HG03139 (cell line): ENCODE measurements around the gene GON7.
"Not testable (repeated sequence)": the region's sequence is repeated elsewhere in the genome, so short reads cannot be mapped to it uniquely, and the experiment has no call there.

ENCODE experiments used
- ATAC-seq: cut with Tn5 transposase; IDR thresholded peaks from one replicate; pipeline ENCODE4 v1.9.1; 2021; ENCODE audit not compliant: unreplicated experiment

GON7 gene, protein sequence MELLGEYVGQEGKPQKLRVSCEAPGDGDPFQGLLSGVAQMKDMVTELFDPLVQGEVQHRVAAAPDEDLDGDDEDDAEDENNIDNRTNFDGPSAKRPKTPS

DNA sequence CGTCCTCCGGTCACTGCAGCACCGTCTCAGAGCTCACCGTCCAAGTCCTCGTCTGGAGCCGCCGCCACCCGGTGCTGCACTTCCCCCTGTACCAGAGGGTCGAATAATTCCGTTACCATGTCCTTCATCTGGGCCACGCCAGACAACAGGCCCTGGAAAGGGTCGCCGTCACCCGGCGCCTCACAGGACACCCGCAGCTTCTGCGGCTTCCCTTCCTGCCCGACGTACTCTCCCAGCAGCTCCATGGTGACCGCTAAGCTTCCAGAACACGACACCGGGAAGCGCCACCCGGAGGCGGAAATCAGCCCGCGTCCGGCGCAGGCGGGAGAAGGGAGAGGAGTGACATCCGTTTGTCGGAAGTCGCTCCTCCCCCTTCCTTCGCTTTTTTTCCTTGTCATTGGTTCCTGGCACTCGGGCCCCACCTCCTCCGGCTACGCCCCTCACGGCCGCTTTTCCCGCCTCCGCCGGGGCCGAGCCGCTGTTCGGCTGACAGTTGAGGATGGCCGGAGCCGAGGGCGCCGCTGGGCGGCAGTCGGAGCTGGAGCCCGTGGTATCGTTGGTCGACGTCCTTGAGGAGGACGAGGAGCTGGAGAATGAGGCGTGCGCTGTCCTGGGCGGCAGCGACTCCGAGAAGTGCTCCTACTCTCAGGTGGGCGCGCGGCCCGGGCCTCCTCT is at the start of gene GON7, which contains the start of gene UBR7:
TSS of gene GON7 (minus strand) at position 273 of the 675 bp plus-strand sequence. CDS start at position 245, 28 bp downstream.
TSS of gene UBR7 (plus strand) at position 464 of the 675 bp plus-strand sequence. CDS start at position 500, 36 bp downstream.
- peak; percentile 84 for ATAC-seq

GRCh38 chr14:93249128-93249831 is 42.4 kb upstream of the GON7 start:
- no peak for ATAC-seq

DNA sequence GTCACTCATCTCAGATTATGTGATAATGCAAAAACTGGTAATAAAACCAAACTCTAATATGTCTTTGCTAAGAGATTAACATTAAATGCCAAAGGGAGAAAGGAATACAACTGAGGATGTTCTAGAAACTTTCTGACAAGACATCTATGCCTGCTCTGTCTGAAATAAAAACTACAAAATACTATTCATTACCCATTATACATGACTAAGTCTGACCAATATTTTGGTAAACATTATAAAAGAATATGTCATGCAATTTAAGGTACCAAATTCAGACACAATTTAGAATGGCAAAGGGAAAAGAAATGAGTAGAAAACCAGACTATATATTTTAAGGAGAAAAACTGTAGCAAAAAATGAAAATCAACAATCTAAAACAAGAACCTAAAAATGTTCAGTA is 39.7 kb upstream of the GON7 start:
- ATAC-seq = no peak

GRCh38 chr14:93245764-93246420 is 39.0 kb upstream of the GON7 start:
- ATAC-seq = no peak

DNA sequence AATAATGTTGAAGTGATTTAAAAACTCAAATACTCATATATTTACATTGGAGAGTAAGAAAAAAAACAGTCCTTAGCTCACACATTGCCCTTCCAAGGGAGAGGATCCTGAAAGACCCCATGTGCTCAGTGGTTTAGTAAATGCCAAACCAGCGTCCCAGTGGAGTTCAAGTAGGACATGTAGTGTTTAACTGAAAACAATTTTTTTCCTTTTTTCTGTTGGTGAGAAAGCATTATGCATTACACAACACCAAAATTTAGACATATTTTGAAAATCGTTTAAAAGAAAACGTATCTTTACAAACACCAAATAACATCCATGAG is 33.8 kb upstream of the GON7 start:
- ATAC-seq = no peak

GRCh38 chr14:93239869-93240677 is 33.2 kb upstream of the GON7 start:
- ATAC-seq = no peak

DNA sequence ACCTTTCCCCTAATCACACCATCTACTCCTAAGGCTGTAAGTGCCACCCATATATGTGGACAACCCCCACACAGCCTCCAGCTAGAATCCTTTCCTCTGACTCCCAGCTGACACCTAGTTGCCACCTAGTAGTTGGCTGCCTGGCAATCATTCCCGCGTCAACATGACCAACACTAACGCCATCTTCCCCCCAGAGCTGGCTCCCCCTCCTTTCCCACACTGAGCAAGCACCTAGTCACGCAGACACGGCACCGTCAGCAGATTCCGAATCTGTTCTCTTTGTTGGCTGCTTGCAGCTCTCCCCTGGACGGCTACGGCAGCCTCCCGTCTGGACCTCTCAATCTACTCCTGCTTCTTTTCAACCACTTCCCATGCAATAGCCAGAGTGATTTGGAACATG is 27.9 kb upstream of the GON7 start:
- ATAC-seq = no peak

DNA sequence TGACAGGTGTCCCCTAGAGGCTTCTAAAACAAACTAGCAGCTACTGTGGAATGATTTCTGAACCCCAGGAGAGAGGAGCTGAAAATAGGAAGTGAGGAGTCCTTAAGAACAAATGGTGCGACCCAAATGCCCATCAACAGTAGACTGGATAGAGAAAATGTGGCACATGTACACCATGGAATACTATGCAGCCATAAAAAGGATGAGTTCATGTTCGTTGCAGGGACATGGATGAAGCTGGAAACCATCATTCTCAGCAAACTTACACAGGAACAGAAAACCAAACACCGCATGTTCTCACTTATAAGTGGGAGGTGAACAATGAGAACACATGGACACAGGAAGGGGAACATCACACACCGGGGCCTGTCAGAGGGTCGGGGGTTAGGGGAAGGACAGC is 26.2 kb upstream of the GON7 start:
- not testable (repeated sequence) for ATAC-seq

- ATAC-seq = no peak
These were observed 25.3 kb upstream of the GON7 start for GRCh38 chr14:93232159-93232558.

DNA sequence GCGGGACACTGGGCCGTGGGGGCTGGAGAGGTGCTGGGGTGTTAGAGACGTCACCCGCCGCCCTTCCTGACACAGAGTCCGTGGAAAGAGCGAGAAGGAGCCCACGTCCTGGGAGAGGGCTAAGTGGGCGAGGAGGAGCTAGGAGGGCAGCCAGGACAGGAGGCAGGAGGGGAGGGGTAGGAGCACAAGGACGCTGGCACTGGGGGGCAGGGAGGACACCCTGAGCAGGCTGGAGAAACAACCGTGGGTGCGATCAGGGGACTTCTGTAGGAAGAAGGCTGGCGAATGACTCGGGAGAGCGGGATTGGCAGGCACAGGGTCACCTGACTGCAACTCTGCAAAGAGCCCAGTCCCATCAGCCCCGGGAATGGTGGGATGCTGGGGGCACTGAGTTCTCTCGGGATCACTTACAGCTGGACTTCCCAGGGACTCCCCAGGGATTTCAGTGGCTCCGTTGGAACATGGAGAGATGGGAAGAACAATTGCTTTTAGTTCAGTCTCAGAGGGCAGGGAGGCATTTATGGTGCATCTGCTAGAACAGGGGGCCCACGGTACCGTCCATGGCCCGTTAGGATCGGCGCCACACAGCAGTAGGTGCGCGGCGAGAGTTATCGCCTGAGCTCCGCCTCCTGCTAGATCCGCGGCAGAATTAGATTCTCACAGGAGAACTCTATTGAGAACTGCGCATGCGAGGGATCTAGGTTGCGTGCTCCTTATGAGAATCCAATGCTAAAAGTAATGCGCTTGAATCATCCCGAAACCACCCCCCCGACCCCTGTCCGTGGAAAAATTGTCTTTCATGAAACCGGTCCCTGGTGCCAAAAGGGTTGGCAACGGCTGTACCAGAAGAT is 24.5 kb upstream of the GON7 start:
- ATAC-seq = no peak

DNA sequence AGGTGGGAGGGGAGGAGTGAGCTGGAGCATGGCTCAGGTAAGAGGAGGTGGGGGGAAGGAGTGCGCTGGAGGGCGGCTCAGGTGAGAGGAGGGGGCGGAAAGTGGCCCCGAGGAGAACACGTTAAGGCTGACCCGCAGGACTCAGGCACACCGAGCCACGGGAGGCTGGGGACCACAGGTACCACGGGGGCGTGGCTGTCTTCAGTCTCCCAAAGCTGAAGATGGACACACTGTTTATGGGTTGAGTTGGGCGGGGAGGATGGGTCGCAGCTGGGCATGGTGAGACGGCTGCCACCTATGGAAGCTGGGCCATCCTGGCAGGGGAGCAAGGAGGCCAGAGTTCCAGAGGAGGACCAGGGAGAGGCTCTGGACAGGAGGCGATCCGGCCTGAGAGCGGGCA is 23.7 kb upstream of the GON7 start:
- no peak for ATAC-seq

DNA sequence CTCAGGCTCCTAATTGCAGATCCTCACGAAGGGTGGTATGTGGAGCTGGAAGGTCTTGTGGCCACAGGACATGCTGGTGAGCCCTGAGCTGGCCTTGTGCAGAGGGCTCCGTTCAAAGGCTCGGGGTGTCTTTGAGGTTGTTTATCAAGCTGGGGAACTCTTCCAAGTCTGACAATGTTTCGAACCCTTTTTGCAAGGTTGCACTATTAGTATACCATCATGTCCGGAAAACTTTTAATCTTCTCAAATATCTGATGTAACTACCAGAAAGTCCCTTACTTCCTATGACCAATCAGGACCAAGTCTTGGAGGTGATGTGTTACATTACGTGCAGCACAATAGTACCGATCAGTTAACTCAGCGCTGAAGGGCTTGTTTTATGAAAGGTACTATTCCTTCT is 21.7 kb upstream of the GON7 start:
- no peak for ATAC-seq

GRCh38 chr14:93223565-93223964 is 16.7 kb upstream of the GON7 start:
- ATAC-seq = no peak

DNA sequence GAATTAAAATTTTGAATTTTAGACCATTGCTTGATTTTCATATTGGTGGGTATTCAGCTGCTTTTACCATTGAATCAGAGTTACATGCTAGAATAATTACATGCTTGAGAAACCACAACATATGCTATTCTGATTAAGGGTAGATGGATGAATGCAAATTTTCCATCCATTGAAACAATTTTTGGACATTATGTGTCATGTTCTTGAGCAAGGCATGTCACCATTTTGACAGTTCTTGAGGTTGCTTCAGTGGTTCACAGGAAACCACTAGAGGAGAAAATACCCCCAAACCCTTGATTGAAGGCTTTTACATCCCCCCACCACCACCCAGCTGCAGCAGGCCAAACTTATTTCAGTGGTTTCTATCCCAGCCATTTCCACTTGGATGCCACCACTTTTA is 13.6 kb upstream of the GON7 start:
- no peak for ATAC-seq

DNA sequence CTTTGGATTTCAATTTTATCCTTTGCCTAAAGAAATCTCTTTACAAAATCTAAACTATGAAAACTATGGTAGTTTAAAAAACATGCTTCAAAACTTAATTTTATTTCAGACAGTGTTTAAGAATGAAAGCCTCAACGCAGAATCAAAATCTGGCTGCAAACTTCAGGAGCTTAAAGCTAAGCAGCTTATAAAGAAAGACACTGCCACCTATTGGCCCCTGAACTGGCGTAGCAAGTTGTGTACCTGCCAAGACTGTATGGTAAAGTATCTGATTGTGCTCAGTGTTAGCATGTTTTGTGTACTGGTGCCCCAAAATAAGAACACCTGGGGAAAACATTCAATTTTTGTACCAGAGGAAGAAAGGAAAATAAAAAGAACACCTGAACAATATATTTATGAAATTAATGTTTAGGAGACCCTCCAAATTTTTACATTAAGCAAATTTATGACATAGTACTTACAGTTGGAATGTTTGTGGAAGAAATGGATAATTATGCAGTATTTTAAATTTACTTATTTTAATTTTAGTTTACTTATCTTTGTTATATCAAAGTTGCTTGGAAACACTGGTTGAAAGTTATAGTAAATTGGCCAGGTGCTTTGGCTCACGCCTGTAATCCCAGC is 12.3 kb upstream of the GON7 start:
- no peak for ATAC-seq

GRCh38 chr14:93214598-93214997 is 7.7 kb upstream of the GON7 start:
- ATAC-seq = no peak

GRCh38 chr14:93212432-93212831 is 5.6 kb upstream of the GON7 start:
- ATAC-seq = peak; percentile 45

DNA sequence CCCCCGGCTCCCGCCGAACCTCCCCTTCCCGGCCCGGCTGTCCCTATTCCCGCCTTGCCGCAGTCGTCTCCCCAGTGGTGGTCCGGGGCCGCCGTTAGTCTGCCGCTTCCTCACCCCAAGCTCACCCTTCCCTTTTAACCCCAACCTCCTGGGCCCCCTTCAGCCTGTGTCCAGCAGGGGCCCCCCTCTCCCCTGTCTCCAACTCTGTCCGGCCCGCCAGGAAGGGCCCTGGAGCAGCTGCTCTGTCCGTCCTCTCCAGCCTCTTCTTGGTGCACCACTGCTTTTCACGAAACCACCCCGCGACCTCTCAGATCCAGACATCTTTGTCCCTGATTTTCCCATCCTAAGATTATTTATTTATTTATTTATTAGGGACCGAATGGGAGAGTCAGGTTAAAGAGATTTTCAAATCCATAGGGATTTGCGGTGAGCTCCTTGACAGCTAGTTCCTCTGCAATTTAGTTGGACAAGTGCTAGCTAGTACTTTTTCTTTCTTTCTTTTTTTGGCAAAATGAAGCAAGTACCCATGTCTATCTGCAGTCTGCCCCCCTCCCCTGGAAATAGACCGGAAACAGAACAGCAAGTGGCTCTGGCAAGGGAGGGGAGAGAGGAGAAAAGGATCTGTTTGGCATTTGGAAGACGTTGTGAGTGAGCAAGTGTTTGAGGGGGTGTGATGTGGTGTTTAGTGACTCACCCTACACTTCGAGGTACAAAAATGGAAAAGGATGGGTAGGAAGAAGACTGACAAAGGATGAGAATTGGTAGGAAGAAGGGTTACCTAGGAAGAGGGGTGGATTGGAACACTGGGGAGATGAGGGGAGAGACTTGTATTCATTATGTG is 823 bp upstream of the GON7 start:
- peak; percentile 37 for ATAC-seq

DNA sequence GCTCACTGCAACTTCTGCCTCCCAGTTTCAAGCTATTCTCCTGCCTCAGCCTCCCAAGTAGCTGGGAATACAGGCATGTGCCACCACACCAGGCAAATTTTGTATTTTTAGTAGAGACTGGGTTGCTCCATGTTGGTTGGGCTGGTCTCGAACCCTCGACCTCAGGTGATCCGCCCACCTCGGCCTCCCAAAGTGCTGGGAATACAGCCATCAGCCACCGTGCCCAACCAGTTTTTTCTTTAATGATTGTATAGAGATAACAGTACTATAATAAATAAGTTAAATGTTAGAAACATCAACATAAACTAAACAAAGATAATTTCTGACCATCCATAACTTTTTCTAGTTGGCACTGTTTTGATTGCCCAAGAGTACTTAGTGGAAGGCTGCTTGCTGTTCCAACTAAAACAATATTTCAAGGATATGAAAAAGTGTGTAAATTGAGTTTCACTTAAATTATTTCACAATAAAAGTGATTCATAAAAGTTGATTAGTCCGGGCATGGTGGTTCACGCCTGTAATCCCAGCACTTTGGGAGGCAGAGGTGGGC is 5.6 kb downstream of the GON7 start:
- no peak for ATAC-seq
